ENCODE data around the gene FBXO4. TPM values are rescaled to one million over a fixed set of nuclear protein-coding genes. Genes with fewer than 3 reads are reported as not detected.

The FBXO4 gene
- total RNA-seq, 4 donors from 2014 or later: 1.8 to 4.7 (median 3.1) TPM

DNA sequence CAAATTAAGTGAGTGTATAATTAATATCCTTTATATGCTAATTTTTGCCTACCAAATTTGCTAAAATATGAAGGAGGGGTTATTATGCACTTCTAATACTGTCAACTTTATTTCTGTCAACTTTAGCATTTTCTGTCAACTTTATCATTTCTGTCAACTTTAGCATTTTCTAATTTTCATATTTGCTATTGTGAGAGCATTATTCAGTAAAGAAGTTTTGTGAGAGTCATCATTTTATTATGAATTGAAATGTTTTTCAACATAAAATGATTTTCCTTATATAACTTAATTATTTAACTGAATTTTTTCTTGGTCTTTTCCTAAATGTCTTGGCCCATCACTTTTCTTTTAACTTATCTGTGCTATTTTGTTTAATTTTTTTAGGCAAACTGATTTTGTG is 58.2 kb downstream of the FBXO4 start:
- no peak for ATAC-seq

DNA sequence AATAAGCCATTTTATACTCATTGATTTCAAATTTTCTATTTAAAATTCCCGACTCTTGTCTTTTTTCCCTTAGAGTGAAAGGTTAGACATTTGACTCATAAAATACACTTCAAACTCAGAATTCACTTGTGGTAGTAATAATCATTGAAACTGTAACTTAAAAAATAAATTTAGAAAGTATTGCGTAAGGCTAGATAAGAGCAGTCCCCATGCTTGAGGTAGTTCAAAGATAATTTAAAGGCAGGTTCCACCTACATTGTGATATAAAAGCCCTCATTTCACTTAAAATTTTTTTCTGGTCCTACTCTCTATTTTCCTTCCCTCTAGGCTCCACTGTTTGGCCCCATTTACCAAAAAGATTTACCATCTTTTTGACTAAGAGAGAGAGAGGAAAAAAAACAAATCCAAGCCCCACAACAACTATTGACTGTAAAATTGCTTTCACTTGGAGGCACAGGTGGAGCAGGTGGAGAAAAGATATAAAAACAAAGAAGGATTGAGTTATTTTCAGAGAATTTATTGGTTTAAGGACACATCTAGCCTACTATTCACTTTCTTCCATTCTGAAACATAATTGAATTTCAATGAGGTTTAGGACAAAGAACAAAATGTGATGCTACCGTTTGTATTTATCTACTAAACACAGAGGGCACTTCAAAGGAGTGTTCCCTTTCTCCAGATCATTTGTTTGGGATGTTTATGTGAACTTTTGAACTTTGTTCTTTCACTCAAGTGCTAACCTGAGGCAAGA is 61.0 kb downstream of the FBXO4 start:
- no peak overlapping the region for H3K27ac ChIP-seq
- DNase-seq (no peak), ATAC-seq (no peak)
- H3K4me3 ChIP-seq: no peak overlapping the region
- H3K36me3 ChIP-seq: no peaks in the 10 kb centered on the region
- no peak for TF ChIP-seq POLR2A (IDR thresholded peaks at IDR 0.05)
- TF ChIP-seq, protein P1, sequence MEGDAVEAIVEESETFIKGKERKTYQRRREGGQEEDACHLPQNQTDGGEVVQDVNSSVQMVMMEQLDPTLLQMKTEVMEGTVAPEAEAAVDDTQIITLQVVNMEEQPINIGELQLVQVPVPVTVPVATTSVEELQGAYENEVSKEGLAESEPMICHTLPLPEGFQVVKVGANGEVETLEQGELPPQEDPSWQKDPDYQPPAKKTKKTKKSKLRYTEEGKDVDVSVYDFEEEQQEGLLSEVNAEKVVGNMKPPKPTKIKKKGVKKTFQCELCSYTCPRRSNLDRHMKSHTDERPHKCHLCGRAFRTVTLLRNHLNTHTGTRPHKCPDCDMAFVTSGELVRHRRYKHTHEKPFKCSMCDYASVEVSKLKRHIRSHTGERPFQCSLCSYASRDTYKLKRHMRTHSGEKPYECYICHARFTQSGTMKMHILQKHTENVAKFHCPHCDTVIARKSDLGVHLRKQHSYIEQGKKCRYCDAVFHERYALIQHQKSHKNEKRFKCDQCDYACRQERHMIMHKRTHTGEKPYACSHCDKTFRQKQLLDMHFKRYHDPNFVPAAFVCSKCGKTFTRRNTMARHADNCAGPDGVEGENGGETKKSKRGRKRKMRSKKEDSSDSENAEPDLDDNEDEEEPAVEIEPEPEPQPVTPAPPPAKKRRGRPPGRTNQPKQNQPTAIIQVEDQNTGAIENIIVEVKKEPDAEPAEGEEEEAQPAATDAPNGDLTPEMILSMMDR (IDR thresholded peaks at IDR 0.05 in 4 of 5, conservative IDR thresholded peaks at IDR 0.05 in 1 of 5): no peak
- in situ Hi-C loops (cut with MboI; ENCODE audit: low sequenced_read_pairs in 4 of 4): no loop called here
- no peaks in the 10 kb centered on the region for H3K27me3 ChIP-seq
- H3K9me3 ChIP-seq: no peaks in the 10 kb centered on the region
- H3K4me1 ChIP-seq: no peaks in the 10 kb centered on the region
- intact Hi-C loops (cut with DNase I; ENCODE audit: low total_unique reads): no loop called here

More for the DNA sequence above, 58.2 kb downstream of the FBXO4 start:
- TF ChIP-seq POLR2A (IDR thresholded peaks at IDR 0.05): no peak
- TF ChIP-seq, protein P1 (IDR thresholded peaks at IDR 0.05 in 4 of 5, conservative IDR thresholded peaks at IDR 0.05 in 1 of 5): no peak
- in situ Hi-C loops (cut with MboI; ENCODE audit: low sequenced_read_pairs in 4 of 4) (no loop called here), intact Hi-C loops (cut with DNase I; ENCODE audit: low total_unique reads) (no loop called here)
- Histone ChIP-seq H3K9me3 (no peaks in the 10 kb centered on the region), H3K4me3 (no peak overlapping the region), H3K36me3 (no peaks in the 10 kb centered on the region), H3K27me3 (no peaks in the 10 kb centered on the region), H3K4me1 (no peaks in the 10 kb centered on the region), H3K27ac (no peak overlapping the region)
- DNase-seq: no peak

Other genes with a start within 250 kb of the FBXO4 start
- 10 to 100 TPM in 3 of 4 donors, 1 to 10 TPM in 1; 9.4 to 45.4 (median 20.5) TPM for gene OXCT1, start 54.9 kb upstream of the FBXO4 start, total RNA-seq
- gene RIMOC1, start 20.9 kb upstream of the FBXO4 start, total RNA-seq: 1 to 10 TPM; 5.0 to 8.2 (median 6.2) TPM

Measured in gastrocnemius medialis (tissue), 4 donors.